HCT116 (cell line): ENCODE results near the gene TRIM10. TPM values are rescaled to one million over a fixed set of nuclear protein-coding genes. Genes with fewer than 3 reads are reported as not detected.

Source experiments
- ATAC-seq: fragments of 200-7000 bp; cut with Tn5 transposase; 2 replicates; pipeline ENCODE4 v1.9.1; 2020; ENCODE audit warnings: mild to moderate bottlenecking, moderate library complexity
- BruUV-seq: library from RNA; stranded (reverse); fragments of 400-500 nt; replicated peaks from 2 replicates; lab custom pipeline; 2021; lab: Mats Ljungman, UMichigan
- CTCF ChIA-PET: fragments of 300-600 bp; sonication (Branson Sonifier 250); formaldehyde crosslinking; loops from one replicate; lab custom pipeline; 2021; ENCODE audit warnings: antibody characterized with exemption; lab: Charles Lee
- POLR2A ChIA-PET: fragments of 300-600, 350-600 bp; sonication (Branson Sonifier 250); formaldehyde crosslinking; loops from one replicate; lab custom pipeline; 2021; ENCODE audit warnings: antibody characterized with exemption; lab: Charles Lee
- RAD21 ChIA-PET, 2 experiments: fragments of 300-600 bp; sonication (Branson Sonifier 250); formaldehyde crosslinking; loops; one replicate each; lab custom pipeline; 2023; ENCODE audit warnings: low total read pairs in 2 of 2; ENCODE audit not compliant: uncharacterized antibody in 2 of 2, unreplicated experiment in 2 of 2, low non-redundant PET in 1 of 2; lab: Charles Lee
- DNase-seq: peaks from one replicate; pipeline ENCODE4 v3.0.0-alpha.2; 2010; ENCODE audit warnings: low read depth, low spot score
- H2AFZ ChIP-seq: fragments of 200-600 bp; shearing (Covaris generic), sonication (generic); 2 replicates; pipeline ENCODE4 v1.6.1; 2017; ENCODE audit warnings: low read depth, mixed run types, mixed read lengths, antibody characterized with exemption, low read length; ENCODE audit not compliant: poor library complexity, severe bottlenecking
- H3K27ac ChIP-seq: 2 replicates; pipeline ENCODE4 v1.5.1; 2012; ENCODE audit warnings: low read depth, low read length
- H3K27me3 ChIP-seq: fragments of 200-600 bp; sonication (generic); 2 replicates; pipeline ENCODE4 v1.6.1; 2016; ENCODE audit warnings: mixed run types, low read length, mixed read lengths; ENCODE audit not compliant: insufficient read depth
- H3K36me3 ChIP-seq, 2 experiments: fragments of 200-500 bp in 1 of 2; fragments of 200-600 bp in 1 of 2; sonication (Bioruptor generic) in 1 of 2; sonication (generic) in 1 of 2; 2 replicates each; pipeline versions ENCODE4 v1.5.1 to v1.6.1; 2014 to 2016; ENCODE audit warnings: low read length in 2 of 2, inconsistent platforms in 1 of 2, mixed read lengths in 1 of 2, mixed run types in 1 of 2; ENCODE audit not compliant: insufficient read depth in 2 of 2, control insufficient read depth in 1 of 2
- H3K4me1 ChIP-seq, 2 experiments: fragments of 200-600 bp in 1 of 2; sonication (generic) in 1 of 2; 2 replicates each; pipeline versions ENCODE4 v1.5.1 to v1.6.1; 2012 to 2017; ENCODE audit warnings: low read length in 2 of 2, inconsistent platforms in 1 of 2, mild to moderate bottlenecking in 1 of 2, mixed read lengths in 1 of 2, mixed run types in 1 of 2, moderate library complexity in 1 of 2; ENCODE audit not compliant: insufficient read depth in 2 of 2, control insufficient read depth in 1 of 2
- H3K4me2 ChIP-seq: fragments of 200-600 bp; sonication (generic); 2 replicates; pipeline ENCODE4 v1.6.1; 2017; ENCODE audit warnings: mixed run types, low read length, mixed read lengths
- H3K4me3 ChIP-seq, 2 experiments: fragments of 200-600 bp in 1 of 2; sonication (generic) in 1 of 2; replicated peaks in 1 of 2; 2 replicates each; pipeline ENCODE4 v1.5.1; 2011 to 2016; ENCODE audit warnings: low read length in 2 of 2, control low read depth in 1 of 2, low read depth in 1 of 2, mild to moderate bottlenecking in 1 of 2, mixed read lengths in 1 of 2, mixed run types in 1 of 2
- H3K79me2 ChIP-seq: fragments of 200-600 bp; sonication (generic); 2 replicates; pipeline ENCODE4 v1.6.1; 2017; ENCODE audit warnings: mild to moderate bottlenecking, mixed run types, low read length, moderate library complexity, mixed read lengths; ENCODE audit not compliant: insufficient read depth
- H3K9ac ChIP-seq: fragments of 200-600 bp; sonication (generic); 2 replicates; pipeline ENCODE4 v1.6.1; 2016; ENCODE audit warnings: low read length, mixed read lengths
- H3K9me2 ChIP-seq: fragments of 200-600 bp; sonication (generic), shearing (Covaris generic); 2 replicates; pipeline ENCODE4 v1.6.1; 2017; ENCODE audit warnings: mixed run types, mild to moderate bottlenecking, moderate library complexity; ENCODE audit not compliant: insufficient read depth
- H3K9me3 ChIP-seq, 2 experiments: fragments of 200-500 bp in 1 of 2; fragments of 200-600 bp in 1 of 2; sonication (Bioruptor generic) in 1 of 2; sonication (generic) in 1 of 2; 2 replicates each; pipeline ENCODE4 v1.6.1; 2014 to 2017; ENCODE audit warnings: low read length in 2 of 2, mixed read lengths in 2 of 2, inconsistent platforms in 1 of 2, low read depth in 1 of 2, mild to moderate bottlenecking in 1 of 2, mixed run types in 1 of 2, moderate library complexity in 1 of 2; ENCODE audit not compliant: control insufficient read depth in 1 of 2, insufficient read depth in 1 of 2
- H4K20me1 ChIP-seq: fragments of 200-600 bp; sonication (generic), shearing (Covaris generic); 2 replicates; pipeline ENCODE4 v1.6.1; 2017; ENCODE audit warnings: mixed run types, mild to moderate bottlenecking, moderate library complexity; ENCODE audit not compliant: insufficient read depth
- EGR1 ChIP-seq: IDR thresholded peaks from 2 replicates; pipeline ENCODE4 v1.6.1; 2012; ENCODE audit warnings: low read depth
- EZH2phosphoT487 ChIP-seq: fragments of 200-600 bp; IDR thresholded peaks from 2 replicates; pipeline ENCODE4 v1.6.1; 2018; ENCODE audit warnings: antibody characterized with exemption, borderline replicate concordance
- JUND ChIP-seq: IDR thresholded peaks from 2 replicates; pipeline ENCODE4 v1.6.1; 2012
- POLR2A ChIP-seq: IDR thresholded peaks from 2 replicates; pipeline ENCODE4 v1.7.0; 2011; ENCODE audit warnings: borderline replicate concordance; ENCODE audit not compliant: insufficient read depth, insufficient read length; ENCODE audit errors: extremely low read depth
- RAD21 ChIP-seq: IDR thresholded peaks from 2 replicates; pipeline ENCODE4 v1.6.1; 2012; ENCODE audit warnings: low read depth, mild to moderate bottlenecking
- REST ChIP-seq: IDR thresholded peaks from 2 replicates; pipeline ENCODE4 v1.6.1; 2012; ENCODE audit warnings: low read depth
- SIN3A ChIP-seq: IDR thresholded peaks from 2 replicates; pipeline ENCODE4 v1.6.1; 2012; ENCODE audit warnings: low read depth
- SP1 ChIP-seq: IDR thresholded peaks from 2 replicates; pipeline ENCODE4 v1.6.1; 2012; ENCODE audit warnings: low read depth
- TCF7L2 ChIP-seq: IDR thresholded peaks from 2 replicates; pipeline ENCODE4 v1.7.0; 2011; ENCODE audit warnings: borderline replicate concordance, inconsistent platforms; ENCODE audit not compliant: insufficient read depth, insufficient read length; ENCODE audit errors: extremely low read depth
- ZNF274 ChIP-seq: fragments of 200-500 bp; sonication (Bioruptor generic); IDR thresholded peaks from 2 replicates; pipeline ENCODE4 v1.6.1; 2014; ENCODE audit warnings: mild to moderate bottlenecking, low read depth, low read length, inconsistent platforms
- intact Hi-C: fragments of 100-400 bp; cut with micrococcal nuclease; formaldehyde crosslinking; loops from 2 replicates; pipeline ENCODE4 v1.10.0; 2022
- total RNA-seq: library from RNA; stranded (reverse); gene quantifications from one replicate; pipeline ENCODE4 v1.2.1, GENCODE V29; 2021; ENCODE audit not compliant: unreplicated experiment
- TF ChIP-seq, protein P1 (sequence below): IDR thresholded peaks from 2 replicates; pipeline ENCODE4 v1.6.1; 2012
- TF ChIP-seq, protein P2 (sequence below): IDR thresholded peaks from 2 replicates; pipeline ENCODE4 v1.6.1; 2012

Gene TRIM10
- total RNA-seq, 1 experiment from 2014 or later = 0.98 TPM

GRCh38 chr6:30127238-30128093, 33.5 kb downstream of the TRIM10 start:
- intact Hi-C loops = no loop called here
- Histone ChIP-seq H3K9me2 (no peaks in the 10 kb centered on the region), H3K27ac (no peak overlapping the region), H3K27me3 (no peaks in the 10 kb centered on the region), H3K9ac (no peak overlapping the region), H3K9me3 (no peaks in the 10 kb centered on the region), H3K4me1 (peaks cover 8 to 17% of the 10 kb centered on the region in 2 experiments; a peak in 3 of 4 replicates), H3K4me3 (no peak overlapping the region), H2AFZ (no peak overlapping the region), H3K79me2 (no peaks in the 10 kb centered on the region), H4K20me1 (no peaks in the 10 kb centered on the region), H3K36me3 (no peaks in the 10 kb centered on the region), H3K4me2 (no peak overlapping the region)
- POLR2A ChIA-PET = no interaction called here
- no TSS peak for BruUV-seq
- ATAC-seq (no peak), DNase-seq (no peak)
- no peak for TF ChIP-seq EGR1
- TF ChIP-seq SIN3A = no peak
- no peak for TF ChIP-seq POLR2A
- TF ChIP-seq TCF7L2 = no peak
- TF ChIP-seq RAD21 = no peak
- no peak for TF ChIP-seq REST
- TF ChIP-seq, protein P1, sequence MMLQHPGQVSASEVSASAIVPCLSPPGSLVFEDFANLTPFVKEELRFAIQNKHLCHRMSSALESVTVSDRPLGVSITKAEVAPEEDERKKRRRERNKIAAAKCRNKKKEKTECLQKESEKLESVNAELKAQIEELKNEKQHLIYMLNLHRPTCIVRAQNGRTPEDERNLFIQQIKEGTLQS = no peak
- TF ChIP-seq SP1 = no peak
- TF ChIP-seq, protein P2, sequence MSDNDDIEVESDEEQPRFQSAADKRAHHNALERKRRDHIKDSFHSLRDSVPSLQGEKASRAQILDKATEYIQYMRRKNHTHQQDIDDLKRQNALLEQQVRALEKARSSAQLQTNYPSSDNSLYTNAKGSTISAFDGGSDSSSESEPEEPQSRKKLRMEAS = no peak
- TF ChIP-seq JUND = no peak
- TF ChIP-seq EZH2phosphoT487 = no peak
- TF ChIP-seq ZNF274 = no peak
- RAD21 ChIA-PET = no interaction called here
- CTCF ChIA-PET = no interaction called here
